Lower leg skin (tissue), 3 donors: ENCODE results near the gene DAB2IP.

Experiments used
- POLR2A ChIP-seq, 2 donors: fragments of 450-650 bp; IDR thresholded peaks; one replicate each; pipeline ENCODE4 v1.6.1; 2016 to 2017; ENCODE audit warnings: antibody characterized with exemption in 2 of 2, mild to moderate bottlenecking in 1 of 2, moderate library complexity in 1 of 2
- TF ChIP-seq, protein P1 (sequence below), 3 donors: fragments of 450-650 bp; IDR thresholded peaks; one replicate each; pipeline ENCODE4 v1.5.1; 2016; ENCODE audit warnings: antibody characterized with exemption in 3 of 3, mild to moderate bottlenecking in 3 of 3, moderate library complexity in 2 of 3

DNA sequence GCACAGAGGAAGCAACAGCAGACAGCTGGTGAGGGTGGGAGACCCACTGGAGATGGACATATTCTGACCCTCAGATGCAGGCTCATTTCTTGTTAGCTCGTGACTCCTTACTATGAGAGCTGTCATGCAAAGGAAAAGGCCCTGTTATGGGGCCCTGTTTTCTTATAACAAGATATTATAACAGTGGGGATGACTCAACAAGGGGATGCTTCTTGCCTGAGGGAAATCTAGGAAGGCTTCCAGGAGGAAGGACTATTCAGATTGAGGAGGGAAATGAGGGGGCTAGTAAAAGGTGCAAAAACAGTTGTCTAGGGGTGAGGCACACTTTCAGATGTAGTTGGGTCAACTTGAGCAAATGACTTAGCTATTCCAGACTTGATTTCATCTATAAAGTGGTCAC is 83.0 kb downstream of the DAB2IP start:
- TF ChIP-seq, protein P1, sequence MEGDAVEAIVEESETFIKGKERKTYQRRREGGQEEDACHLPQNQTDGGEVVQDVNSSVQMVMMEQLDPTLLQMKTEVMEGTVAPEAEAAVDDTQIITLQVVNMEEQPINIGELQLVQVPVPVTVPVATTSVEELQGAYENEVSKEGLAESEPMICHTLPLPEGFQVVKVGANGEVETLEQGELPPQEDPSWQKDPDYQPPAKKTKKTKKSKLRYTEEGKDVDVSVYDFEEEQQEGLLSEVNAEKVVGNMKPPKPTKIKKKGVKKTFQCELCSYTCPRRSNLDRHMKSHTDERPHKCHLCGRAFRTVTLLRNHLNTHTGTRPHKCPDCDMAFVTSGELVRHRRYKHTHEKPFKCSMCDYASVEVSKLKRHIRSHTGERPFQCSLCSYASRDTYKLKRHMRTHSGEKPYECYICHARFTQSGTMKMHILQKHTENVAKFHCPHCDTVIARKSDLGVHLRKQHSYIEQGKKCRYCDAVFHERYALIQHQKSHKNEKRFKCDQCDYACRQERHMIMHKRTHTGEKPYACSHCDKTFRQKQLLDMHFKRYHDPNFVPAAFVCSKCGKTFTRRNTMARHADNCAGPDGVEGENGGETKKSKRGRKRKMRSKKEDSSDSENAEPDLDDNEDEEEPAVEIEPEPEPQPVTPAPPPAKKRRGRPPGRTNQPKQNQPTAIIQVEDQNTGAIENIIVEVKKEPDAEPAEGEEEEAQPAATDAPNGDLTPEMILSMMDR (IDR thresholded peaks at IDR 0.05), result no peak
- no peak for TF ChIP-seq POLR2A (IDR thresholded peaks at IDR 0.05)
